IPS DF 6.9 (cell line): ENCODE results near the gene PLEKHS1.

ENCODE experiments used
- DNase-seq: peaks from one replicate; pipeline ENCODE4 v3.0.0-alpha.2; 2013; ENCODE audit warnings: low read depth, low spot score
- H3K27ac ChIP-seq: one replicate; pipeline ENCODE4 v1.5.1; 2013; ENCODE audit warnings: low read length, control low read depth
- H3K27me3 ChIP-seq: 2 replicates; pipeline ENCODE4 v1.6.1; 2013; ENCODE audit warnings: mild to moderate bottlenecking, low read length; ENCODE audit not compliant: control insufficient read depth, insufficient read depth
- H3K36me3 ChIP-seq: 2 replicates; pipeline ENCODE4 v1.6.1; 2013; ENCODE audit warnings: low read length; ENCODE audit not compliant: control insufficient read depth, insufficient read depth
- H3K4me1 ChIP-seq: 2 replicates; pipeline ENCODE4 v1.6.1; 2013; ENCODE audit warnings: low read length; ENCODE audit not compliant: control insufficient read depth, insufficient read depth
- H3K4me3 ChIP-seq: 2 replicates; pipeline ENCODE4 v1.5.1; 2013; ENCODE audit warnings: mild to moderate bottlenecking, low read length
- H3K9me3 ChIP-seq: 2 replicates; pipeline ENCODE4 v1.6.1; 2013; ENCODE audit warnings: low read length, inconsistent platforms; ENCODE audit not compliant: control insufficient read depth, insufficient read depth
- WGBS: extraction: QIAGEN DNeasy Blood & Tissue Kit; methylation state at CpG from one replicate; pipeline ENCODE4 v1.1.7; 2013; ENCODE audit warnings: mixed read lengths, missing lambda C conversion rate; ENCODE audit not compliant: insufficient read length, insufficient coverage; 5-methylcytosine and 5-hydroxymethylcytosine counted together

Gene PLEKHS1

GRCh38 chr10:113740850-113741249 is 10.6 kb upstream of the PLEKHS1 start:
- no peak overlapping the region for H3K27ac ChIP-seq
- H3K4me1 ChIP-seq: no peaks in the 10 kb centered on the region
- no peaks in the 10 kb centered on the region for H3K27me3 ChIP-seq
- DNase-seq: no peak
- WGBS: no CpG with 5 or more reads among the region's 3 CpGs
- no peaks in the 10 kb centered on the region for H3K9me3 ChIP-seq
- H3K4me3 ChIP-seq: no peak overlapping the region
- H3K36me3 ChIP-seq: no peaks in the 10 kb centered on the region

DNA sequence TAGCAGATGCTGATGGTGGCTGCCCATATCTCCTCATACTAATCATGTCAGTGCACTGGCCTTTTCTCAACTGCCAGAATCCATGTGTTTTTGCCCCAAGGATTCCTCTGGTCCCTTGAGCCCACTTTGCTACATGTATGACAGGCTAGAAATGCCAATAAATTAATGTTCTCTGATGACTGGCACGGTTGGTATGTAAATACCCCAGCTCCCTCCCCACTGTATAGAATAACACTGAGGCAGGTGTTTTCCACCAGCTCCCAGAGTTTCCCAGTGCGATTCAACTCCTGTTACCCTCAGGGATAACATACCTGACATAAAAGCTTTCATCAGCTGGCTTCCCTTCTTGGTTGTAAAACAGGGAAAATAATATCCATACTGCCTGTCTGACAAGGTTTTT is 9.0 kb upstream of the PLEKHS1 start:
- no CpG with 5 or more reads among the region's 2 CpGs for WGBS

GRCh38 chr10:113743594-113743993 is 7.9 kb upstream of the PLEKHS1 start:
- Histone ChIP-seq H3K4me1 (no peaks in the 10 kb centered on the region), H3K27ac (no peak overlapping the region), H3K36me3 (no peaks in the 10 kb centered on the region), H3K9me3 (no peaks in the 10 kb centered on the region), H3K4me3 (no peak overlapping the region), H3K27me3 (no peaks in the 10 kb centered on the region)
- no peak for DNase-seq

More for the DNA sequence above, 9.0 kb upstream of the PLEKHS1 start:
- DNase-seq: no peak
- Histone ChIP-seq H3K27me3 (no peaks in the 10 kb centered on the region), H3K4me3 (no peak overlapping the region), H3K4me1 (no peaks in the 10 kb centered on the region), H3K9me3 (no peaks in the 10 kb centered on the region), H3K27ac (no peak overlapping the region), H3K36me3 (no peaks in the 10 kb centered on the region)

GRCh38 chr10:113745374-113745773 is 6.1 kb upstream of the PLEKHS1 start:
- WGBS: no CpG with 5 or more reads among the region's 2 CpGs
- Histone ChIP-seq H3K4me3 (no peak overlapping the region), H3K27ac (no peak overlapping the region)

GRCh38 chr10:113746217-113746957 is 5.1 kb upstream of the PLEKHS1 start:
- no peak for DNase-seq
- H3K4me3 ChIP-seq: no peak overlapping the region
- no peak overlapping the region for H3K27ac ChIP-seq
- H3K4me1 ChIP-seq: no peaks in the 10 kb centered on the region
- H3K27me3 ChIP-seq: no peaks in the 10 kb centered on the region
- no CpG with 5 or more reads among the region's 3 CpGs for WGBS
- no peaks in the 10 kb centered on the region for H3K9me3 ChIP-seq
- no peaks in the 10 kb centered on the region for H3K36me3 ChIP-seq

More at GRCh38 chr10:113745374-113745773, 6.1 kb upstream of the PLEKHS1 start:
- H3K4me1 ChIP-seq: no peaks in the 10 kb centered on the region
- no peaks in the 10 kb centered on the region for H3K27me3 ChIP-seq
- no peaks in the 10 kb centered on the region for H3K36me3 ChIP-seq
- H3K9me3 ChIP-seq: no peaks in the 10 kb centered on the region
- DNase-seq: no peak

DNA sequence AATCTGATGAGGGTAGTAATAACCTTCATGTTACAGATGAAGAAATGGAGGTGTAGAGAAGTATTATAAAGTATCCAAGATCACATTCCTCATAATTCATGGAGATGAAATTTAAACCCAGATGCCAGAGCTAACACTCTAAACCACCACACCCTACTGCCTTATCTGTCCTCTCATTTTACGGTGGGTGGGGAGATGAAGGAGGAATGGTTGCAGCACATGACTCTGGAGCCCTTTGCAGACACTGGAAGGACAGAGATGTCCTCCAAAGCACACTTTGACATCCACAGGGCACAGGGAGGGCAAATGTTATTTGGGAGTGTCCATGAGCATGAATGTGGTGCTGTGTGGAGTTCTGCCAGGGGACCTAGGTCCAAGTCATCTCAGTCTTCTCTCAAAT is 1.1 kb downstream of the PLEKHS1 start:
- H3K4me3 ChIP-seq: no peak overlapping the region
- H3K9me3 ChIP-seq: no peaks in the 10 kb centered on the region
- DNase-seq: no peak
- H3K27ac ChIP-seq: no peak overlapping the region
- no CpG with 5 or more reads among the region's 1 CpG for WGBS
- no peaks in the 10 kb centered on the region for H3K27me3 ChIP-seq
- H3K4me1 ChIP-seq: no peaks in the 10 kb centered on the region
- H3K36me3 ChIP-seq: no peaks in the 10 kb centered on the region

GRCh38 chr10:113753020-113753692 is 1.7 kb downstream of the PLEKHS1 start:
- Histone ChIP-seq H3K36me3 (no peaks in the 10 kb centered on the region), H3K9me3 (no peaks in the 10 kb centered on the region), H3K27ac (no peak overlapping the region), H3K4me3 (no peak overlapping the region), H3K27me3 (no peaks in the 10 kb centered on the region), H3K4me1 (no peaks in the 10 kb centered on the region)
- no peak for DNase-seq
- WGBS: no CpG with 5 or more reads among the region's 9 CpGs

DNA sequence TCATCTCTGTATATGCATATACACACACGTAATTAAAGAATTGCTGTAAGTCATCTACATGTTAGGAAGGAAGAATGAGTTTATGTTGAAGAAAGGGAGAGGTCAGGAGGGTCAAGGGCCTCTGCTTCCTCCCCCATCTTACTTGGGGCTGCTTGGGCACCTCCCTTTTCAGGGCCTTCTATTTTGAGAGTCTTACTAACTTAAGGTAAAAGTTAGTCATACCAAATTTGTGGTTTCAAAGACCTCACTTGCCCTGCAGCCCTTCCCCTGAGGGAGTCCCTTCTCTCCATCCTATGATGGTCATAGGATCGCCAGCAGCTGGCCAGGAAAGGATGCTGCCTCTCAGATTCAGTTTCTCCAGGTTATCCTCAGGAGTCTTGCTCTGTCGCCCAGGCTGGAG is 2.6 kb downstream of the PLEKHS1 start:
- H3K4me1 ChIP-seq: no peaks in the 10 kb centered on the region
- H3K9me3 ChIP-seq: no peaks in the 10 kb centered on the region
- H3K36me3 ChIP-seq: no peaks in the 10 kb centered on the region
- H3K27ac ChIP-seq: no peak overlapping the region
- no CpG with 5 or more reads among the region's 3 CpGs for WGBS
- DNase-seq: no peak
- H3K27me3 ChIP-seq: no peaks in the 10 kb centered on the region
- H3K4me3 ChIP-seq: no peak overlapping the region

GRCh38 chr10:113754768-113755167 is 3.3 kb downstream of the PLEKHS1 start:
- no peaks in the 10 kb centered on the region for H3K4me1 ChIP-seq
- no peak overlapping the region for H3K4me3 ChIP-seq
- H3K9me3 ChIP-seq: no peaks in the 10 kb centered on the region
- no CpG with 5 or more reads among the region's 9 CpGs for WGBS
- DNase-seq: no peak
- H3K36me3 ChIP-seq: no peaks in the 10 kb centered on the region
- no peaks in the 10 kb centered on the region for H3K27me3 ChIP-seq
- no peak overlapping the region for H3K27ac ChIP-seq

GRCh38 chr10:113756940-113757543 is 5.6 kb downstream of the PLEKHS1 start:
- Histone ChIP-seq H3K36me3 (no peaks in the 10 kb centered on the region), H3K4me3 (no peak overlapping the region), H3K27ac (no peak overlapping the region), H3K27me3 (no peaks in the 10 kb centered on the region), H3K9me3 (no peaks in the 10 kb centered on the region), H3K4me1 (no peaks in the 10 kb centered on the region)
- no CpG with 5 or more reads among the region's 12 CpGs for WGBS
- no peak for DNase-seq
